Heart left ventricle (tissue), 13 donors: ENCODE results near the gene ANKRD36B.
"Not testable (repeated sequence)": the region's sequence is repeated elsewhere in the genome, so short reads cannot be mapped to it uniquely, and the experiment has no call there.

Experiments used
- POLR2A ChIP-seq, 2 donors: fragments of 450-650 bp; IDR thresholded peaks; one replicate each; pipeline ENCODE4 v1.6.1; 2017; ENCODE audit warnings: antibody characterized with exemption in 2 of 2, mild to moderate bottlenecking in 2 of 2, moderate library complexity in 2 of 2
- TF ChIP-seq, protein P1 (sequence below), 12 donors: fragments of 200-600 bp; sonication (generic) in 4 of 12; IDR thresholded peaks; one replicate each; pipeline versions ENCODE4 v1.5.0 to v1.8.0; 2018 to 2022; ENCODE audit warnings: antibody characterized with exemption in 12 of 12, mild to moderate bottlenecking in 5 of 12
- donor health status: ischemic (EF 13 %, LVEDD 7.1; RV severe dilation, severe dysfunction).
- donor health status: DM: no; HTN: yes; CAD: no.
- donor health status: DM: no; HTN: no; CAD: no.
- donor health status: ischemic (EF 25% LVEDD 6.9; RV normal size, moderate dysfunction).
- donor health status: ischemic (EF 25% LVEDD 5.7; RV mildly dilated, moderate dysfunction).
- donor health status: ischemic (EF 35%, LVEDD 5.7; RV mildly dilated, moderate dysfunction).
- donor health status: nonischemic (EF 11% LVEDD 7.7; RV severe dilation, severe dysfunction).
- donor health status: DM: yes; HTN: yes; CAD: no.
- donor health status: PGD.
- donor health status: ischemic (EF 29% LVEDD 5.4; RV normal size, mild dysfunction).
- donor health status: nonischemic (EF 23%, LVEDD 6.1; RV moderate dilation, normal function).

DNA sequence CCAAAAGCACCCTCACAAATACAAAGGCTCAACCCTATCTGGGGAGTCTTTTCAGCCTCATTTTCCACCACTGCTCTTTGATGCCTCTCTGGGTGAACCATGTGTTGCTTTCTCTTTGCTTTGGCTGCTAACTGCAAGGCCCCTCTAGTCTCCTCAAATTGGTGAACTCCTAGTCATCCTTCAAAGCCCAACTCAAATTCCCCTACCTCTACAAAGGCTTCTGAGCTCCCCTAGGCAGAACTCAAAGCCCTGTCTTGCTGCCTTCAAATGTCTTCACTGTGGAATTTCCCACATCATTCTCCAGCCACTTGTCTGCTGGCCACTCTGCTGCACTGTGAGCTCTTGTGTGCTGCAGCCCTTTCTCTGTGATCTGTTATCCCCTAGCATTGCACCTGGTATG is 33.3 kb upstream of the ANKRD36B start:
- TF ChIP-seq, protein P1, sequence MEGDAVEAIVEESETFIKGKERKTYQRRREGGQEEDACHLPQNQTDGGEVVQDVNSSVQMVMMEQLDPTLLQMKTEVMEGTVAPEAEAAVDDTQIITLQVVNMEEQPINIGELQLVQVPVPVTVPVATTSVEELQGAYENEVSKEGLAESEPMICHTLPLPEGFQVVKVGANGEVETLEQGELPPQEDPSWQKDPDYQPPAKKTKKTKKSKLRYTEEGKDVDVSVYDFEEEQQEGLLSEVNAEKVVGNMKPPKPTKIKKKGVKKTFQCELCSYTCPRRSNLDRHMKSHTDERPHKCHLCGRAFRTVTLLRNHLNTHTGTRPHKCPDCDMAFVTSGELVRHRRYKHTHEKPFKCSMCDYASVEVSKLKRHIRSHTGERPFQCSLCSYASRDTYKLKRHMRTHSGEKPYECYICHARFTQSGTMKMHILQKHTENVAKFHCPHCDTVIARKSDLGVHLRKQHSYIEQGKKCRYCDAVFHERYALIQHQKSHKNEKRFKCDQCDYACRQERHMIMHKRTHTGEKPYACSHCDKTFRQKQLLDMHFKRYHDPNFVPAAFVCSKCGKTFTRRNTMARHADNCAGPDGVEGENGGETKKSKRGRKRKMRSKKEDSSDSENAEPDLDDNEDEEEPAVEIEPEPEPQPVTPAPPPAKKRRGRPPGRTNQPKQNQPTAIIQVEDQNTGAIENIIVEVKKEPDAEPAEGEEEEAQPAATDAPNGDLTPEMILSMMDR (IDR thresholded peaks at IDR 0.05) = not testable (repeated sequence)
- not testable (repeated sequence) for TF ChIP-seq POLR2A (IDR thresholded peaks at IDR 0.05)
